ENCODE results near the gene COLEC12. TPM values are rescaled to one million over a fixed set of nuclear protein-coding genes. Genes with fewer than 3 reads are reported as not detected.
A peak's percentile ranks its signal among the peaks of the same experiment; 100 is the strongest.

Gene COLEC12
- polyA plus RNA-seq, 2 donors = 0.75 to 1.2 TPM

DNA sequence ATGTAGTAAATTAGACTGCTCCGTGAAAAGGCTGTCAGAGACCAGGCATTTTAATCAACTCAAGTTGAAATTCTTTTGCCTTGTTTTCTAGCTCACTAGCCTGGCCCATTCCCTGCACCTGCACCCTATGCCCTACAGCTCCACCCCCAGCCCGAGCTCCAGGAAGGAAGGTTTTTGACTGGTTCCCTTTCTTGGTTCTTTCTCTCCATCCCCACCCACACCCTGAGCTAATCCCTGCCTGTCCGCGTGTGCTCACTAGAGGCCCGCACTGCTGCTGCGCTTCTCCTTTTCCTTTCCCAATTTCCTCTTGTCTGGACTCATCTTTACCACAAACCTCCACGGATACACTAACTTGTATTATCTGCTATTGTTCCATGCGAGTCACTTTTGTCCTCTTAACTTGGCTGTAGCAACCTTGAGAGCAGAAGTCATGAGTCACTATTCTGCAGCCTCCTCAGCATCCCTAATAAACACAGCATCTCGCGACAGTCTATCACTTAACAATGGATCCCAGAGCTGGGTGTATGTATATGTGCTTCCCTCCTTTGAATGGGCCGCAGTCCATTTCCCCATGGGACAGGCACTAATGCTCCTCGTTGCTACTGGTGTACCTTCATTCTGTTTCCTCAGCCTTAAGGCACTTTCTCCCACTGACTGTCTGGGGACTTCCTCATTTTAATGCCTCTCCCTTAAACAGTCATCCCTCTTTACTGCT, 36.5 kb downstream of the COLEC12 start:
- H3K4me1 ChIP-seq (ENCODE audit: control insufficient read depth in 2 of 2, insufficient read depth in 2 of 2, low read length in 1 of 2) = no peaks in the 10 kb centered on the region
- H3K27ac ChIP-seq (ENCODE audit: low read depth in 2 of 2, low read length in 1 of 2) = no peak overlapping the region
- H3K27me3 ChIP-seq (ENCODE audit: control insufficient read depth in 1 of 2, insufficient read depth in 2 of 2, low read length in 2 of 2) = no peaks in the 10 kb centered on the region
- no peaks in the 10 kb centered on the region for H3K36me3 ChIP-seq (ENCODE audit: control insufficient read depth in 2 of 2, insufficient read depth in 2 of 2, low read length in 1 of 2)
- H3K4me3 ChIP-seq (ENCODE audit: low read depth in 1 of 2, low read length in 2 of 2) = no peak overlapping the region
- H3K9me3 ChIP-seq (ENCODE audit: control insufficient read depth in 2 of 2, insufficient read depth in 1 of 2, low read depth in 1 of 2, low read length in 1 of 2) = no peaks in the 10 kb centered on the region
- 63 to 67% methylated on average over 12 of the region's 12 CpGs for WGBS, 2 donors

DNA sequence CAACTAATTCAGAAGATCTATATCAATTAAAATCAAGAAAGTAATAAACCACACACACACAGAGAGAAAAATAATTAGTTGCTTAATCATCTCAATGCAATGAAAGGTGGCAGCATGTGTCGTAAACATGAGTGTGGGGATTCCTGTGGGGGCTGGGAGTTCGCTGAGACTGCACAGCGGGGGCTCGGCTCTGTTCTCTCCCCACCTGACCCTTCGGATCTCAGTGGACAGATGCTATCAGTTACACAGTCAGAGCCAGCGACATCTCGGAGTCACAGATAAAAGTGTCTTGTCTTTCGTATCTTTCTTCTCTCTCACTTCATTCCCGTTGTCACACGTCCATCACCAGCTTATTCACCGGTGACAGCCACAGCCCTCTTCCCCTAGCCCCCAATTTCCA, 37.1 kb downstream of the COLEC12 start:
- H3K27ac ChIP-seq (ENCODE audit: low read depth in 2 of 2, low read length in 1 of 2) = no peak overlapping the region
- H3K27me3 ChIP-seq (ENCODE audit: control insufficient read depth in 1 of 2, insufficient read depth in 2 of 2, low read length in 2 of 2) = no peaks in the 10 kb centered on the region
- no peak overlapping the region for H3K4me3 ChIP-seq (ENCODE audit: low read depth in 1 of 2, low read length in 2 of 2)
- H3K9me3 ChIP-seq (ENCODE audit: control insufficient read depth in 2 of 2, insufficient read depth in 1 of 2, low read depth in 1 of 2, low read length in 1 of 2) = no peaks in the 10 kb centered on the region
- H3K4me1 ChIP-seq (ENCODE audit: control insufficient read depth in 2 of 2, insufficient read depth in 2 of 2, low read length in 1 of 2) = no peaks in the 10 kb centered on the region
- no peaks in the 10 kb centered on the region for H3K36me3 ChIP-seq (ENCODE audit: control insufficient read depth in 2 of 2, insufficient read depth in 2 of 2, low read length in 1 of 2)
- 69 to 86% methylated on average over 11 of the region's 11 CpGs for WGBS, 2 donors

DNA sequence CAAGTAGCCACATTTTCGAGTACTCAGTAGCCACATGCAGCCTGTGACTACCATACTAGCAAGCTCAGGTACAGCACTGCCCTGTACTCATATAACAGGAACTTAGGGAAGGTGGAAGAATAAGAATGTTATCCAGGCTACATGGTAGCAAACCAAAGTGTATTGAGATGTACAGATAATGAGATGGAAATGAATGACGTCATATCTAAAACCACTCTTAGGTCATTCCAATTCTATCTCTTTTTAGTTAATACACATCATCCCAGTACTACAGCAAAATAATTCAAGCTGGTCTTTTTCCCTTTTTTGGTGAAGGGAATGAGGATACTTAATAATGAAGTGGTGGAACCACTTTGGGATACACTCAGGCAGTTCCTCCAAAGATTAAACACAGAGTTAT, 38.7 kb downstream of the COLEC12 start:
- Histone ChIP-seq H3K36me3 (ENCODE audit: control insufficient read depth in 2 of 2, insufficient read depth in 2 of 2, low read length in 1 of 2) (no peaks in the 10 kb centered on the region), H3K27me3 (ENCODE audit: control insufficient read depth in 1 of 2, insufficient read depth in 2 of 2, low read length in 2 of 2) (no peaks in the 10 kb centered on the region), H3K27ac (ENCODE audit: low read depth in 2 of 2, low read length in 1 of 2) (no peak overlapping the region), H3K4me3 (ENCODE audit: low read depth in 1 of 2, low read length in 2 of 2) (no peak overlapping the region), H3K9me3 (ENCODE audit: control insufficient read depth in 2 of 2, insufficient read depth in 1 of 2, low read depth in 1 of 2, low read length in 1 of 2) (no peaks in the 10 kb centered on the region), H3K4me1 (ENCODE audit: control insufficient read depth in 2 of 2, insufficient read depth in 2 of 2, low read length in 1 of 2) (no peaks in the 10 kb centered on the region)
- 50 to 58% methylated on average over 2 of the region's 2 CpGs for WGBS, 2 donors

DNA sequence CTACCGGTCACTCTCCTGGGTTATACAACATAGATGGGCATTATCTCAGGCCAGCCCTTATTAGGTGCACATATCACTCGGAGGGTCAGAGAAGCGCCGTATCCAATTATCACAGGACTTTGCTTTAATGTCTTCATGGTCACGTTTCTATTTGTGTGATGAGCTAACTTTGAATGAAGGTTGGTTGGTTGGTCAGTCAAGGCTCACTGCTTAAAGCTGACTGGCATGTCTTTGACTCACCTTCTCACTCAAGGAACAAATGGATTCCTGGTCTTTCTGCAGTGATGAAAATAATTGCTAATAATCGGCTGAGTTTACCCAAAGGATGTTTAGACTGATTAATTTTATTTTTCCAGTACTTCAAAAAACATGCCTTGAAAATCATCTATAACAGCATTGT, 39.7 kb downstream of the COLEC12 start:
- Histone ChIP-seq H3K9me3 (ENCODE audit: control insufficient read depth in 2 of 2, insufficient read depth in 1 of 2, low read depth in 1 of 2, low read length in 1 of 2) (no peaks in the 10 kb centered on the region), H3K27me3 (ENCODE audit: control insufficient read depth in 1 of 2, insufficient read depth in 2 of 2, low read length in 2 of 2) (no peaks in the 10 kb centered on the region), H3K36me3 (ENCODE audit: control insufficient read depth in 2 of 2, insufficient read depth in 2 of 2, low read length in 1 of 2) (no peaks in the 10 kb centered on the region), H3K27ac (ENCODE audit: low read depth in 2 of 2, low read length in 1 of 2) (no peak overlapping the region), H3K4me3 (ENCODE audit: low read depth in 1 of 2, low read length in 2 of 2) (no peak overlapping the region), H3K4me1 (ENCODE audit: control insufficient read depth in 2 of 2, insufficient read depth in 2 of 2, low read length in 1 of 2) (no peaks in the 10 kb centered on the region)
- WGBS, 2 donors = 88 to 91% methylated on average over 5 to 6 of the region's 6 CpGs

DNA sequence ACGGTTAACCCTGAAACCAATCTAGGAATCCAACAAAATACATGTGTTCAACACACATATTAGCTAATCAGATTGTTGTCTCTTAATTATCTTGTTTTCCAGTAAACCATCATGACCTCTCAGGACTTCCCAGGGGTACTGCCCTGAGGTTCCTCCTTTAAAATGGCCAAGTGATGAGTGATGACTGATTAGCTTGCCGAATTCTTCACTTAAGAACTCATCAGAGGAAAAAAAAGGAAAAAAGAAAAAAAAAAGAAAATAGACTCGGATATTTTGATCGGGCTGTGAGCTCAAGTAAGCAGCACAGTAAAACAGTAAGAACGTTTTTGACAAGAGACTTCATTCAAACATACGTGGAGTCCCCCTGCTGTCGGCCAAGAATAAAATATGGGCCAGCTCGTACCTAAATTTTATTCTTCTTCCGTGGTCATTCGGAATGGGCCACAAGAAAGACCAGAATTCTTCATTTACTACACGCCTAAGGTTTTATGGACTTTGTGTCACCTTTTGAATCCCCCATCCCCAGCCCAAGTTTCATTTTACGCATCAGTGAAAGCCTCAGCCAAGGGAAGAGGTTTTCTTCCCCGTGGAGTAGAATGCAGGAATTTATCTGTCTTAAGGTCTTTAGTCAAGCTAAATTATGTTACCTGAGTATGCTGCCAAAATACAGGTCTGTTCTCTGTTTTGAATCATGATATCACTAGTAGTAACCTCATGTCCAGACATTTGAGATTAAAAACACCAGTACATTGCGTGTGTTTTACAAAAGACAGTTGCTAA, 40.5 kb downstream of the COLEC12 start:
- Histone ChIP-seq H3K9me3 (ENCODE audit: control insufficient read depth in 2 of 2, insufficient read depth in 1 of 2, low read depth in 1 of 2, low read length in 1 of 2) (no peaks in the 10 kb centered on the region), H3K27me3 (ENCODE audit: control insufficient read depth in 1 of 2, insufficient read depth in 2 of 2, low read length in 2 of 2) (no peaks in the 10 kb centered on the region), H3K4me3 (ENCODE audit: low read depth in 1 of 2, low read length in 2 of 2) (no peak overlapping the region), H3K27ac (ENCODE audit: low read depth in 2 of 2, low read length in 1 of 2) (no peak overlapping the region), H3K4me1 (ENCODE audit: control insufficient read depth in 2 of 2, insufficient read depth in 2 of 2, low read length in 1 of 2) (no peaks in the 10 kb centered on the region), H3K36me3 (ENCODE audit: control insufficient read depth in 2 of 2, insufficient read depth in 2 of 2, low read length in 1 of 2) (no peaks in the 10 kb centered on the region)
- 73 to 83% methylated on average over 14 of the region's 14 CpGs for WGBS, 2 donors

DNA sequence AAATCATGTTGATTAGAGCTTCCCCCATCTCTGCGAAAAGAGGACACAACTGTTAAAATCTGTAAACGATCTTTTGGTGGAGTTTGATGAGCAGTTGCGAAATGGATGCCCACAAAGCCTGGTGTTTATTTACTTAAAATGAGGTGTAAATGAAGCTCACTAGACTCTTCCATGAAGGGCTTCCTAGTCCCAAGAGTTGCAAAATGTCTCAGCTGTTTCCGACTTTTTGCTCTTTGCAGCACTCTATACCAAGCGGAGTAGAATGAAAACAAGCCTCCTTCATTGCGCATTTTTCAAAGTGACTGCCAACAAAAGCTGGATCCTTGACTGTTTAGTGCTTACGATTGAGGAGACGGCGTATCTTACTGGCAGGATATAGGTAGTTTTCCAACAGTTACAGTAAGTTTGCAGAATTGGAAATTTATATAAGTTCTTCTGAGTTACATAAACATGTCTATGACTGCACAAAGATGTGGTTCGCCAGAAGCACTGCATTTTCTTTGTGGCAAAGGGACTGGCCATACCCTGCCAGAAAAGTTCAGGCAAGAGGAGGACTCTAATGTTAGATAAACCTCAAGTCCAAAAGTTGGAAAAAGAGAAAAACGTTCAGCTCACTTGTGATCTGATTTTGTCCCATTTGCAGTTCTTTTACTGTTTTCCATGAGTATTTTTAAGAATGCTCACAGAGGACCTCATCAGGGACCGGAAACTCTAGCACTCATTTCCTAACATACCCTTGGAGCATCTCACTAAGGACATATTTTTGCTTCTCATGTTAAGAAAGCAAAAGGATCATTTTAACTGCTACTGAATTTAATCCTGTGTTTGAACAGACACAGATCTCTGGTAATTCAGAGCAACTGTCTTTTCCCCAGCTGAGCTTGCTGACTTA, 42.7 kb downstream of the COLEC12 start:
- Histone ChIP-seq H3K36me3 (ENCODE audit: control insufficient read depth in 2 of 2, insufficient read depth in 2 of 2, low read length in 1 of 2) (no peaks in the 10 kb centered on the region), H3K27ac (ENCODE audit: low read depth in 2 of 2, low read length in 1 of 2) (no peak overlapping the region), H3K27me3 (ENCODE audit: control insufficient read depth in 1 of 2, insufficient read depth in 2 of 2, low read length in 2 of 2) (no peaks in the 10 kb centered on the region), H3K9me3 (ENCODE audit: control insufficient read depth in 2 of 2, insufficient read depth in 1 of 2, low read depth in 1 of 2, low read length in 1 of 2) (no peaks in the 10 kb centered on the region), H3K4me3 (ENCODE audit: low read depth in 1 of 2, low read length in 2 of 2) (no peak overlapping the region), H3K4me1 (ENCODE audit: control insufficient read depth in 2 of 2, insufficient read depth in 2 of 2, low read length in 1 of 2) (no peaks in the 10 kb centered on the region)
- 67 to 68% methylated on average over 12 of the region's 12 CpGs for WGBS, 2 donors

DNA sequence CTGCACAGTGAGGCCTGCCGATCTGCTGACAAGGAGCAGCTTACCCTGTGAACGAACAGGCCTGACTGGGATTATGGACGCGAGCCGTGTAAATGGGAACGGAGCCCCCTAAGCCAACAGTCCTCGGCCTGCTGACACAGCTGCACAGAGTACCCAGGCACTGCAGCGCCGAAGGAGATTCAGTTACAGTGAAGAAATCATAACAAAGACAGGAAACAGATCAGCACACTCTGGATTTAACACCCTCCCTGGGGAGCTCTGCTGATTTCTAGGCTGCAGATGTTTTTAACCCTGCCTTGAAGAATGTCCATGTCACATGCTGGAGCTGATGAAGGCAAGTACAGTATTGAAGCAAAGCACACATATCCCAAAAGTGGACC, 43.4 kb downstream of the COLEC12 start:
- no peaks in the 10 kb centered on the region for H3K27me3 ChIP-seq (ENCODE audit: control insufficient read depth in 1 of 2, insufficient read depth in 2 of 2, low read length in 2 of 2)
- H3K36me3 ChIP-seq (ENCODE audit: control insufficient read depth in 2 of 2, insufficient read depth in 2 of 2, low read length in 1 of 2) = no peaks in the 10 kb centered on the region
- no peaks in the 10 kb centered on the region for H3K4me1 ChIP-seq (ENCODE audit: control insufficient read depth in 2 of 2, insufficient read depth in 2 of 2, low read length in 1 of 2)
- 37 to 50% methylated on average over 9 of the region's 9 CpGs for WGBS, 2 donors
- H3K9me3 ChIP-seq (ENCODE audit: control insufficient read depth in 2 of 2, insufficient read depth in 1 of 2, low read depth in 1 of 2, low read length in 1 of 2) = no peaks in the 10 kb centered on the region
- H3K4me3 ChIP-seq (ENCODE audit: low read depth in 1 of 2, low read length in 2 of 2) = no peak overlapping the region
- peak overlapping the region; percentile 43 to 66 for H3K27ac ChIP-seq (ENCODE audit: low read depth in 2 of 2, low read length in 1 of 2)

DNA sequence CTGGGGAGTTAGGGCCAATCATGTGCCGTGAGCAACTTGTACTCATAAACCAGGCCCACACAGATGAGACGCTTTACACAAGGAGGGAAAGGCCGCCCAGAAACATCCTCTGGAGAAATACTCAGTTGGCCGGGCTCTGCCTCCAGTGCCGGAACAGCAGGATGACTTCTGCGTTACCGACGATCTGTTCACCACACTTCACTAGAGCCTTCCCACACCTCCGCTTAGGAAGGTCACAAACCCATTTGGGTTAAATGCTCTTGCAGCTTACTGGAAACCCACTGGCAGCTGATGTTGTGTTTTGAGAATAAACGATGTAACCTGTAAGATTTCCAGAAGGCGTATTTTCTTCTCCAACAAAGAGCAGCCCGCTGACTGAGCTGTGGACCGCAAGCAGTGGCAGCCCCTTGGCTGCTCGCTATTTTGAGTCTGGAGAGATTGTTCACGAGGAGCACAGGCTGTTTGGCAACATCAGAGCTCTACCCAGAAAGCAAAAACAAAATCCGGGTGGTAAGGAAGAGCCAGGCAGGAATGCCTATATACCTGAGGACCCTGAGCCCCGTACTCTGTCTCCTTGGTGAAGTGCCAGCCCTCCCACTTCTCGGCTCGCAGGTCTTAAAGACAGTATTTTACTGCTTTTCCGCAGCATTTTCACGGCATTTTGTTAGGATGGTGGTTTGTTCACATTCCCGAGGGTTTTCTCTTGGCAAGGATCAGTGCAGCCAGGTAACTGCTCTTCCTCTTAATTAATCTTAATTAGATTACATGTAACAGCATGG, 44.0 kb downstream of the COLEC12 start:
- 64 to 66% methylated on average over 22 of the region's 22 CpGs for WGBS, 2 donors
- Histone ChIP-seq H3K4me1 (ENCODE audit: control insufficient read depth in 2 of 2, insufficient read depth in 2 of 2, low read length in 1 of 2) (no peaks in the 10 kb centered on the region), H3K27me3 (ENCODE audit: control insufficient read depth in 1 of 2, insufficient read depth in 2 of 2, low read length in 2 of 2) (no peaks in the 10 kb centered on the region), H3K27ac (ENCODE audit: low read depth in 2 of 2, low read length in 1 of 2) (peak overlapping the region; percentile 43 to 66), H3K4me3 (ENCODE audit: low read depth in 1 of 2, low read length in 2 of 2) (no peak overlapping the region), H3K36me3 (ENCODE audit: control insufficient read depth in 2 of 2, insufficient read depth in 2 of 2, low read length in 1 of 2) (no peaks in the 10 kb centered on the region), H3K9me3 (ENCODE audit: control insufficient read depth in 2 of 2, insufficient read depth in 1 of 2, low read depth in 1 of 2, low read length in 1 of 2) (no peaks in the 10 kb centered on the region)

DNA sequence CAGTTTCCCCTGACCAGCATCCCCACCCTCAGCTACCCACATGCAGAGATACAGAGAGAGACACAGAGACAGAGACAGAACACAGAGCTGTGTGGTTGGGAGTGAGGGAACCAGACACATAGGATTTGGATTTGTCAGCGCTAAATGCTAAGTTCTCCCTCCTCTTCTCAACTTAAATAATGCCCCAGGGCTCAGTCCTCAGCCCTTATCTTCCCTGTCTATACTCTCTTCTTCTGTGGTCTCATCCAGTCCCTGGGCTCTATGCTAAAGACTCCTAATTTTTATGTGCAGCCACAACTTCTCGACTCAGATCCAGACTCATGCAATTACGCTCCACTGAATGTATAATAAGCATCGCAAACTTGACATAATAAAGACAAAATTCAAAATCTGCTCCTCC, 47.1 kb downstream of the COLEC12 start:
- no peak overlapping the region for H3K27ac ChIP-seq (ENCODE audit: low read depth in 2 of 2, low read length in 1 of 2)
- 95 to 96% methylated on average over 4 of the region's 4 CpGs for WGBS, 2 donors
- H3K9me3 ChIP-seq (ENCODE audit: control insufficient read depth in 2 of 2, insufficient read depth in 1 of 2, low read depth in 1 of 2, low read length in 1 of 2) = peaks cover 0 to 3% of the 10 kb centered on the region in 2 donors
- no peaks in the 10 kb centered on the region for H3K4me1 ChIP-seq (ENCODE audit: control insufficient read depth in 2 of 2, insufficient read depth in 2 of 2, low read length in 1 of 2)
- no peaks in the 10 kb centered on the region for H3K36me3 ChIP-seq (ENCODE audit: control insufficient read depth in 2 of 2, insufficient read depth in 2 of 2, low read length in 1 of 2)
- no peak overlapping the region for H3K4me3 ChIP-seq (ENCODE audit: low read depth in 1 of 2, low read length in 2 of 2)
- H3K27me3 ChIP-seq (ENCODE audit: control insufficient read depth in 1 of 2, insufficient read depth in 2 of 2, low read length in 2 of 2) = no peaks in the 10 kb centered on the region
